ENCODE results near the gene HES3. TPM values are rescaled to one million over a fixed set of nuclear protein-coding genes. Genes with fewer than 3 reads are reported as not detected.

HES3 gene
- total RNA-seq, 4 donors from 2014 or later: not detected

GRCh38 chr1:6273380-6273891 is 29.5 kb downstream of the HES3 start:
- no peak for TF ChIP-seq CTCF (IDR thresholded peaks at IDR 0.05; ENCODE audit: low read depth)

- TF ChIP-seq CTCF (IDR thresholded peaks at IDR 0.05; ENCODE audit: low read depth): no peak
Observed at GRCh38 chr1:6274102-6274501, 30.1 kb downstream of the HES3 start.

GRCh38 chr1:6274622-6275139 is 30.7 kb downstream of the HES3 start:
- TF ChIP-seq CTCF (IDR thresholded peaks at IDR 0.05; ENCODE audit: low read depth): no peak

GRCh38 chr1:6275826-6276782 is 32.1 kb downstream of the HES3 start:
- TF ChIP-seq CTCF (IDR thresholded peaks at IDR 0.05; ENCODE audit: low read depth): no peak

GRCh38 chr1:6276811-6277555 is 33.0 kb downstream of the HES3 start:
- no peak for TF ChIP-seq CTCF (IDR thresholded peaks at IDR 0.05; ENCODE audit: low read depth)

- TF ChIP-seq CTCF (IDR thresholded peaks at IDR 0.05; ENCODE audit: low read depth): no peak
Observed at GRCh38 chr1:6278263-6278662, 34.3 kb downstream of the HES3 start.

GRCh38 chr1:6279066-6279465 is 35.1 kb downstream of the HES3 start:
- TF ChIP-seq CTCF (IDR thresholded peaks at IDR 0.05; ENCODE audit: low read depth): no peak

Data from subcutaneous adipose tissue (tissue), 4 donors.